Measurements from ENCODE around the gene FGF18.

DNA sequence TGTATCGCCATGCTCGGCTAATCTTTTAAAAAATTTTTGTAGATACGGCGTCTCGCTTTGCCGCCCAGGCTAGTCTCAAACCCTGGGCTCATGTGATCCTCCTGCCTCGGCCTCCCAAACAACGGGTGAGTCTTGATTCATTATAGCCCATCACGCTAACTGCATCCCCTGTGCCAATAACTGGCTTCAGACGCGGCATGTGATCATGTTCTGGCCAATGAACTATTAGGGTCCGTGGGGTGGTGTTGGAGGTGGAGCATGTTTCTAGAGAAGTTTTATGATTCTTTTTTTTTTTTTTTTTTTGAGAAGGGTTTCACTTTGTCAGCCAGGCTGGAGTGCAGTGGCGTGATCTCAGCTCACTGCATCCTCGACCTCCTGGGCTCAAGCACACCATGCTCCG lies 51.0 kb downstream of the FGF18 start:
- TF ChIP-seq CTCF (tag by site-specific recombination; IDR thresholded peaks at IDR 0.05) (no peak), PRDM1 (tag by site-specific recombination; IDR thresholded peaks at IDR 0.05) (no peak), ZNF138 (tag by site-specific recombination; IDR thresholded peaks at IDR 0.05; ENCODE audit: borderline replicate concordance) (no peak), ZNF76 (tag by site-specific recombination; IDR thresholded peaks at IDR 0.05; ENCODE audit: borderline replicate concordance, low read depth) (no peak), ZNF660 (tag by site-specific recombination; IDR thresholded peaks at IDR 0.05) (no peak), GFI1B (tag by site-specific recombination; IDR thresholded peaks at IDR 0.05) (no peak), ZNF670 (tag by site-specific recombination; IDR thresholded peaks at IDR 0.05; ENCODE audit: low read depth) (no peak), MYNN (tag by site-specific recombination; IDR thresholded peaks at IDR 0.05; ENCODE audit: borderline replicate concordance) (no peak), ZIC2 (tag by site-specific recombination; IDR thresholded peaks at IDR 0.05) (no peak), ZFP41 (tag by site-specific recombination; IDR thresholded peaks at IDR 0.05; ENCODE audit: borderline replicate concordance) (no peak), ZNF580 (tag by site-specific recombination; IDR thresholded peaks at IDR 0.05) (no peak)
- TF ChIP-seq, protein P1, sequence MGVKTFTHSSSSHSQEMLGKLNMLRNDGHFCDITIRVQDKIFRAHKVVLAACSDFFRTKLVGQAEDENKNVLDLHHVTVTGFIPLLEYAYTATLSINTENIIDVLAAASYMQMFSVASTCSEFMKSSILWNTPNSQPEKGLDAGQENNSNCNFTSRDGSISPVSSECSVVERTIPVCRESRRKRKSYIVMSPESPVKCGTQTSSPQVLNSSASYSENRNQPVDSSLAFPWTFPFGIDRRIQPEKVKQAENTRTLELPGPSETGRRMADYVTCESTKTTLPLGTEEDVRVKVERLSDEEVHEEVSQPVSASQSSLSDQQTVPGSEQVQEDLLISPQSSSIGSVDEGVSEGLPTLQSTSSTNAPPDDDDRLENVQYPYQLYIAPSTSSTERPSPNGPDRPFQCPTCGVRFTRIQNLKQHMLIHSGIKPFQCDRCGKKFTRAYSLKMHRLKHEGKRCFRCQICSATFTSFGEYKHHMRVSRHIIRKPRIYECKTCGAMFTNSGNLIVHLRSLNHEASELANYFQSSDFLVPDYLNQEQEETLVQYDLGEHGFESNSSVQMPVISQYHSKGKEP (tag by site-specific recombination; IDR thresholded peaks at IDR 0.05) = no peak
